Adrenal gland (tissue), 5 donors: ENCODE data around the gene COPRS.

ENCODE experiments used
- POLR2A ChIP-seq, 2 donors: fragments of 450-650 bp; IDR thresholded peaks; one replicate each; pipeline ENCODE4 v1.6.1; 2017; ENCODE audit warnings: antibody characterized with exemption in 2 of 2, mild to moderate bottlenecking in 2 of 2, moderate library complexity in 1 of 2
- TF ChIP-seq, protein P1 (sequence below), 6 experiments: fragments of 450-650 bp in 4 of 6; fragments of 200-600 bp in 2 of 6; sonication (generic) in 1 of 6; IDR thresholded peaks; 1 replicate in 5 of 6; 2 replicates in 1 of 6; pipeline versions ENCODE4 v1.5.1 to v1.8.0; 2016 to 2021; ENCODE audit warnings: antibody characterized with exemption in 6 of 6, mild to moderate bottlenecking in 2 of 6, moderate library complexity in 1 of 6
- donor health status: DM: no; HTN: no; CAD: no.

DNA sequence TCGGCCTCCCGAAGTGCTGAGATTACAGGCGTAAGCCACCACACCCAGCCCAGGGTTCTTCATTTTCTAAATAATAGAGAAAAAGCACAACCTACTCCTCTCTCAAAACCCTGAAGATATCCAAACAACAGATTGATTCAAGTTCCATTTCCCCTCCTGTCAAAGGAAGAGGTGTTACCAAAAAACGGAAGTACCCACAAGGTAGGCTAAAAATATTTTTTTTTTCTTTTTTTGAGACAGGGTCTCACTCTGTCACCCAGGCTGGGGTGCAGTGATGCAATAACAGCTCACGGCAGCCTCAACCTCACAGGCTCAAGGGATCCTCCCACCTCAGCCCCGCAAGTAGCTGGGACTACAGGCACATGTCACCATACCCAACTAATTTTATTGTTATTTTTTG lies 23.5 kb upstream of the COPRS start:
- TF ChIP-seq POLR2A (IDR thresholded peaks at IDR 0.05) = no peak
- TF ChIP-seq, protein P1, sequence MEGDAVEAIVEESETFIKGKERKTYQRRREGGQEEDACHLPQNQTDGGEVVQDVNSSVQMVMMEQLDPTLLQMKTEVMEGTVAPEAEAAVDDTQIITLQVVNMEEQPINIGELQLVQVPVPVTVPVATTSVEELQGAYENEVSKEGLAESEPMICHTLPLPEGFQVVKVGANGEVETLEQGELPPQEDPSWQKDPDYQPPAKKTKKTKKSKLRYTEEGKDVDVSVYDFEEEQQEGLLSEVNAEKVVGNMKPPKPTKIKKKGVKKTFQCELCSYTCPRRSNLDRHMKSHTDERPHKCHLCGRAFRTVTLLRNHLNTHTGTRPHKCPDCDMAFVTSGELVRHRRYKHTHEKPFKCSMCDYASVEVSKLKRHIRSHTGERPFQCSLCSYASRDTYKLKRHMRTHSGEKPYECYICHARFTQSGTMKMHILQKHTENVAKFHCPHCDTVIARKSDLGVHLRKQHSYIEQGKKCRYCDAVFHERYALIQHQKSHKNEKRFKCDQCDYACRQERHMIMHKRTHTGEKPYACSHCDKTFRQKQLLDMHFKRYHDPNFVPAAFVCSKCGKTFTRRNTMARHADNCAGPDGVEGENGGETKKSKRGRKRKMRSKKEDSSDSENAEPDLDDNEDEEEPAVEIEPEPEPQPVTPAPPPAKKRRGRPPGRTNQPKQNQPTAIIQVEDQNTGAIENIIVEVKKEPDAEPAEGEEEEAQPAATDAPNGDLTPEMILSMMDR (IDR thresholded peaks at IDR 0.05) = no peak
